ENCODE data around the gene TRUB1. TPM values are rescaled to one million over a fixed set of nuclear protein-coding genes. Genes with fewer than 3 reads are reported as not detected.

The TRUB1 gene
- total and polyA plus RNA-seq, 5 donors, result 11.8 to 18.8 (median 15.4) TPM

DNA sequence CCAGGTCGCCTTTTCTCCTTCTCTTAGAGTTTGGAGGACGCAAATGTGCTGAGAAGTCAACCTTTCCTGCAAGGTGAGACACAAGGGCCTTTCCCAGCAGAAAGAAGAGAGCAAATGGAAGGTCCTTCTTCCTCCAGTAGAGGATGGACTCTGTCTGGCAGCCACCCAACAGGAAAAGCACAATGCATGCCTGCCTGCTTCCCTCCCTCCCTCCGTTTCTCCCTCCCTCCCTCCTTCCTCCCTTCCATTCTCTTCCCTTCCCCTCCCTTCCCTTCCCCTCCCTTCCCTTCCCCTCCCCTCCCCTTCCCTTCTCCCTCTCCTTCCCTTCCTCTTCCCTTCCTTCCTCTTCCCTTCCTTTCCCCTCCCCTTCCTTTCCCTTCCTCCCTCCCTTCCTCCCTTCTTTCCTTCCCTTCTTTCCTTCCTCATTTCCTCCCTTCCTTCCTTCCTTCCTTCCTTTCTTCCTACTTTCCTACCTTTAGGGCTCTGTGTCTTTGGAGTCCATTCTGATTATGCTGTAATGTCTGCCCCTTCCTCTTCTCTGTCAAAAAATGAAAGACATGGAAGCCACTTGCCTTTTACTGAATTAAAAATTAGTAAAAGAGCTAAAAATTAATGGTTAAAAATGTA, 66.4 kb downstream of the TRUB1 start:
- ATAC-seq (no peak), DNase-seq (no peak)
- intact Hi-C loops (cut with DNase I), result no loop called here
- Histone ChIP-seq H3K4me3 (ENCODE audit: low read length) (no peak overlapping the region), H3K27ac (ENCODE audit: low read length) (no peak overlapping the region), H3K4me1 (ENCODE audit: control insufficient read depth, insufficient read depth, low read length) (no peaks in the 10 kb centered on the region), H3K9me3 (ENCODE audit: control insufficient read depth, low read length) (no peaks in the 10 kb centered on the region), H3K27me3 (ENCODE audit: control insufficient read depth, insufficient read depth) (no peaks in the 10 kb centered on the region)
- WGBS, result 71% methylated on average over 3 of the region's 3 CpGs

- H3K27ac ChIP-seq (ENCODE audit: low read length), result no peak overlapping the region
- 94% methylated on average over 8 of the region's 8 CpGs for WGBS
- DNase-seq, result no peak
Observed at GRCh38 chr10:115005771-115006170, 67.8 kb downstream of the TRUB1 start.

DNA sequence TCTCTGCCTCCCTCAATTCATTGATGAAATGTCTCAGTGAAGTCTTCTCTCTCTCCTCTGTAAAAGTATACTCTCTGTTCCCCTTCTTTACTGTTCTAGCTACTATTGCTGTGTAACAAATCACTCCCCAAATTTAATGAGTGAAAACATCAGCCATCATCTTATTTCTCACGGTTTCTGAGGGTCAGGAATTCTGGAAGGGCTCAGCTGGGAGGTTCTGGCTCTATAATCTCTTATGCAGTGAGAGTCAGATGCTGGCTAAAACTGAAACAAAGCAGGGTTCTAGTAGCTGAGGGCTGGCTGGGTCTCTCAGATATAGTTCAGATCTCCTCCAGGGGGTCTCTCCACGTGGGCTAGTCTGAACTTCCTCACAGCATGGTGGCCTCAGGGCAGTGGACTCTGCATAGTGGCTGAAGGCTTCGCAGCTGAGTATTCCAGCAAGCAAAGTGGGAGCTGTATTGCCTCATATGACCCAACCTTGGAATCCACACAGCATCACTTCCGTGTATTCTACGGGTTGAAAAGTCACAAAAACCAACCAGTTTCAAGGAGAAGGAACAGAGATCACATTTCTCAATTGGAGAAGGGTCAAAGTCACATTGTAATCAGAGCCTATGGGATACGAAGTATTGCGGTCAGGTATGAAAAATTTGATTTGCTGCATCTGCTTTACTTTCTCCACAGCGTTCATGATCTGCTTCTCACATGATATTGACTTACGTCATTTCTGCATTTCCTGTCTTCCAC, 80.4 kb downstream of the TRUB1 start:
- no peaks in the 10 kb centered on the region for H3K27me3 ChIP-seq (ENCODE audit: control insufficient read depth, insufficient read depth)
- DNase-seq (no peak), ATAC-seq (no peak)
- intact Hi-C loops (cut with DNase I), result no loop called here
- no peaks in the 10 kb centered on the region for H3K4me1 ChIP-seq (ENCODE audit: control insufficient read depth, insufficient read depth, low read length)
- H3K27ac ChIP-seq (ENCODE audit: low read length), result no peak overlapping the region
- no peaks in the 10 kb centered on the region for H3K9me3 ChIP-seq (ENCODE audit: control insufficient read depth, low read length)
- no peak overlapping the region for H3K4me3 ChIP-seq (ENCODE audit: low read length)
- 81% methylated on average over 9 of the region's 9 CpGs for WGBS

More at GRCh38 chr10:115005771-115006170, 67.8 kb downstream of the TRUB1 start:
- ATAC-seq, result no peak
- Histone ChIP-seq H3K4me3 (ENCODE audit: low read length) (no peak overlapping the region), H3K9me3 (ENCODE audit: control insufficient read depth, low read length) (no peaks in the 10 kb centered on the region), H3K27me3 (ENCODE audit: control insufficient read depth, insufficient read depth) (no peaks in the 10 kb centered on the region), H3K4me1 (ENCODE audit: control insufficient read depth, insufficient read depth, low read length) (no peaks in the 10 kb centered on the region)
- intact Hi-C loops (cut with DNase I), result no loop called here

- H3K4me3 ChIP-seq (ENCODE audit: low read length), result no peak overlapping the region
- no peaks in the 10 kb centered on the region for H3K27me3 ChIP-seq (ENCODE audit: control insufficient read depth, insufficient read depth)
- H3K27ac ChIP-seq (ENCODE audit: low read length), result no peak overlapping the region
- no peaks in the 10 kb centered on the region for H3K4me1 ChIP-seq (ENCODE audit: control insufficient read depth, insufficient read depth, low read length)
- no peak for ATAC-seq
- intact Hi-C loops (cut with DNase I), result no loop called here
- 90% methylated on average over 2 of the region's 2 CpGs for WGBS
- no peaks in the 10 kb centered on the region for H3K9me3 ChIP-seq (ENCODE audit: control insufficient read depth, low read length)
- DNase-seq, result no peak
Observed at GRCh38 chr10:115020449-115020848, 82.5 kb downstream of the TRUB1 start.

GRCh38 chr10:115022733-115023132, 84.7 kb downstream of the TRUB1 start:
- no peak for DNase-seq
- H3K27ac ChIP-seq (ENCODE audit: low read length), result no peak overlapping the region
- 76% methylated on average over 5 of the region's 5 CpGs for WGBS
- H3K4me1 ChIP-seq (ENCODE audit: control insufficient read depth, insufficient read depth, low read length), result no peaks in the 10 kb centered on the region
- H3K27me3 ChIP-seq (ENCODE audit: control insufficient read depth, insufficient read depth), result no peaks in the 10 kb centered on the region
- no peak overlapping the region for H3K4me3 ChIP-seq (ENCODE audit: low read length)
- ATAC-seq, result no peak
- intact Hi-C loops (cut with DNase I), result no loop called here
- H3K9me3 ChIP-seq (ENCODE audit: control insufficient read depth, low read length), result no peaks in the 10 kb centered on the region

DNA sequence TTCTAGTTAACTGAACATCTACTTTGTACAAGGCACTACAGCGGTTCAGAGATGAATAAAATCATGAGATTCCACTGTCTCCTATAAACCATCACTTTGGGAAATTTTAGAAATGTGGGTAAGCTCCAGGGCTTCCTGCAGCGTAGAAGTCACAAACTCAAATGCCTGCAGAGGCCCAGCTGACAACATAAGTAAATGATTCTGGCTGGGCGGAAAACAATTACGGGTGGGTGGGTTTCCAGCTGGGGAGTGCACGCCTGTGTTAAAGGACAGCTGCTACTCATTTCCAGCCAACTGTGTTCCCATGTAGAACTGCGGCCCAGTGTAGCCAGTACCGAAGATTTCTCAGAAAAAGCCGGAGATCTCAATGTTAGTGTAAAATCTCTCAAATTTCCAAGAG, 85.7 kb downstream of the TRUB1 start:
- H3K9me3 ChIP-seq (ENCODE audit: control insufficient read depth, low read length), result no peaks in the 10 kb centered on the region
- no peaks in the 10 kb centered on the region for H3K4me1 ChIP-seq (ENCODE audit: control insufficient read depth, insufficient read depth, low read length)
- no peak overlapping the region for H3K27ac ChIP-seq (ENCODE audit: low read length)
- 89% methylated on average over 8 of the region's 8 CpGs for WGBS
- DNase-seq, result no peak
- intact Hi-C loops (cut with DNase I), result no loop called here
- no peak for ATAC-seq
- no peaks in the 10 kb centered on the region for H3K27me3 ChIP-seq (ENCODE audit: control insufficient read depth, insufficient read depth)
- no peak overlapping the region for H3K4me3 ChIP-seq (ENCODE audit: low read length)

DNA sequence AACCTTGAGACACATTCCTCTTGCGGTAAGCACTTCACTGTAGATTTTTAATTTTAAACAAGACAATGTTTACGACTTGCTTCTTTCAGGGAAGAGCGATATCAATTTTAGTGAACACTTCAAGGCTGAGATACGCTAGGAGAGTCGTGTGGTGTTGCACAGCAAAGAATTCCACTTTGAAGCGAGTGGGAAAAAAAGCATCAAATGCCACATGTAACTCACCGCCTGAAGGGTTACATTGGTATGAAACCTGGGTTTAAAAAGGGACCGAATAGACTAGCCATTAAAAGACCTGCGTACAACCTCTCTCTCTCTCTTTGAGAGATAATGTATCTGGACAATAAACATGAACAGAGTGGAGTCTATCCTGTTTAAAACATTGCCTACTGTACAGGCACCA, 86.4 kb downstream of the TRUB1 start:
- no peaks in the 10 kb centered on the region for H3K4me1 ChIP-seq (ENCODE audit: control insufficient read depth, insufficient read depth, low read length)
- ATAC-seq (no peak), DNase-seq (no peak)
- H3K27me3 ChIP-seq (ENCODE audit: control insufficient read depth, insufficient read depth), result no peaks in the 10 kb centered on the region
- H3K4me3 ChIP-seq (ENCODE audit: low read length), result no peak overlapping the region
- 85% methylated on average over 9 of the region's 9 CpGs for WGBS
- intact Hi-C loops (cut with DNase I), result no loop called here
- no peaks in the 10 kb centered on the region for H3K9me3 ChIP-seq (ENCODE audit: control insufficient read depth, low read length)
- no peak overlapping the region for H3K27ac ChIP-seq (ENCODE audit: low read length)

GRCh38 chr10:115026056-115026745, 88.2 kb downstream of the TRUB1 start:
- ATAC-seq, result no peak

GRCh38 chr10:115026746-115027140, 88.7 kb downstream of the TRUB1 start:
- WGBS, result 88% methylated on average over 7 of the region's 7 CpGs
- no peaks in the 10 kb centered on the region for H3K9me3 ChIP-seq (ENCODE audit: control insufficient read depth, low read length)
- no peak overlapping the region for H3K4me3 ChIP-seq (ENCODE audit: low read length)
- intact Hi-C loops (cut with DNase I), result no loop called here
- DNase-seq (no peak), ATAC-seq (no peak)
- H3K27me3 ChIP-seq (ENCODE audit: control insufficient read depth, insufficient read depth), result no peaks in the 10 kb centered on the region
- peaks cover 4% of the 10 kb centered on the region for H3K4me1 ChIP-seq (ENCODE audit: control insufficient read depth, insufficient read depth, low read length)
- H3K27ac ChIP-seq (ENCODE audit: low read length), result no peak overlapping the region

More at GRCh38 chr10:115026056-115026745, 88.2 kb downstream of the TRUB1 start:
- no peaks in the 10 kb centered on the region for H3K27me3 ChIP-seq (ENCODE audit: control insufficient read depth, insufficient read depth)
- H3K4me1 ChIP-seq (ENCODE audit: control insufficient read depth, insufficient read depth, low read length), result peaks cover 4% of the 10 kb centered on the region
- H3K4me3 ChIP-seq (ENCODE audit: low read length), result no peak overlapping the region
- DNase-seq, result no peak
- 62% methylated on average over 13 of the region's 13 CpGs for WGBS
- H3K27ac ChIP-seq (ENCODE audit: low read length), result no peak overlapping the region
- H3K9me3 ChIP-seq (ENCODE audit: control insufficient read depth, low read length), result no peaks in the 10 kb centered on the region
- intact Hi-C loops (cut with DNase I), result no loop called here
